ENCODE measurements around the gene UPK3BL2.
"Not testable (repeated sequence)": the region's sequence is repeated elsewhere in the genome, so short reads cannot be mapped to it uniquely, and the experiment has no call there.

GRCh38 chr7:102494026-102494425, 49.5 kb downstream of the UPK3BL2 start:
- not testable (repeated sequence) for TF ChIP-seq CTCF, POLR2A (IDR thresholded peaks at IDR 0.05)

All from right lobe of liver (tissue), 4 donors.